DND-41 (cell line): ENCODE data around the gene MTARC2.

Experiments
- ATAC-seq: fragments of 200-7000 bp; cut with Tn5 transposase; 3 replicates; pipeline ENCODE4 v1.9.1; 2021; ENCODE audit warnings: low read depth; ENCODE audit not compliant: insufficient read depth
- DNase-seq: peaks from one replicate; pipeline ENCODE4 v3.0.0-alpha.2; 2020
- H2AFZ ChIP-seq: 2 replicates; pipeline ENCODE4 v1.6.0; 2012; ENCODE audit warnings: low read depth, low read length
- H3K27ac ChIP-seq: 2 replicates; pipeline ENCODE4 v1.5.1; 2012; ENCODE audit warnings: low read length, inconsistent platforms
- H3K27me3 ChIP-seq: fragments of 200-600 bp; sonication (generic); 2 replicates; pipeline ENCODE4 v1.6.0; 2012; ENCODE audit warnings: low read length, mild to moderate bottlenecking, inconsistent platforms; ENCODE audit not compliant: insufficient read depth, poor library complexity
- H3K36me3 ChIP-seq: 2 replicates; pipeline ENCODE4 v1.5.1; 2012; ENCODE audit warnings: low read length, inconsistent platforms; ENCODE audit not compliant: insufficient read depth
- H3K4me1 ChIP-seq: 2 replicates; pipeline ENCODE4 v1.5.1; 2012; ENCODE audit warnings: mild to moderate bottlenecking, low read length; ENCODE audit not compliant: insufficient read depth
- H3K4me2 ChIP-seq: 2 replicates; pipeline ENCODE4 v1.6.0; 2012; ENCODE audit warnings: mild to moderate bottlenecking, moderate library complexity, low read length, inconsistent platforms; ENCODE audit not compliant: insufficient read depth
- H3K4me3 ChIP-seq, 2 experiments: fragments of 200-600 bp in 1 of 2; shearing (Covaris generic) in 1 of 2; 2 replicates each; pipeline ENCODE4 v1.5.1; 2012 to 2016; ENCODE audit warnings: inconsistent platforms in 2 of 2, low read length in 2 of 2, mild to moderate bottlenecking in 2 of 2, low read depth in 1 of 2, moderate library complexity in 1 of 2
- H3K79me2 ChIP-seq: 2 replicates; pipeline ENCODE4 v1.6.0; 2012; ENCODE audit warnings: low read length, inconsistent platforms; ENCODE audit not compliant: insufficient read depth
- H3K9ac ChIP-seq: 2 replicates; pipeline ENCODE4 v1.6.0; 2012; ENCODE audit warnings: low read depth, mild to moderate bottlenecking, inconsistent platforms, low read length, moderate library complexity
- H3K9me3 ChIP-seq: 2 replicates; pipeline ENCODE4 v1.5.1; 2012; ENCODE audit warnings: low read length, moderate library complexity, mild to moderate bottlenecking, inconsistent platforms; ENCODE audit not compliant: insufficient read depth, severe bottlenecking
- H4K20me1 ChIP-seq: 2 replicates; pipeline ENCODE4 v1.6.0; 2012; ENCODE audit warnings: low read length; ENCODE audit not compliant: insufficient read depth
- CTCF ChIP-seq: IDR thresholded peaks from 2 replicates; pipeline ENCODE4 v1.5.1; 2012; ENCODE audit warnings: borderline replicate concordance, low read length, moderate library complexity, mild to moderate bottlenecking; ENCODE audit not compliant: poor library complexity, severe bottlenecking; ENCODE audit errors: extremely low read depth
- EZH2 ChIP-seq: IDR thresholded peaks from 3 replicates; pipeline ENCODE4 v1.6.1; 2012; ENCODE audit warnings: borderline replicate concordance, low read depth, mild to moderate bottlenecking, moderate library complexity, low read length, inconsistent platforms; ENCODE audit not compliant: severe bottlenecking

Gene MTARC2

GRCh38 chr1:220803401-220804201 is 55.5 kb downstream of the MTARC2 start:
- ATAC-seq (peak; percentile 64; the same call in 1 of the 3 replicates), DNase-seq (peak; percentile 24)
- no peak overlapping the region for H3K27ac ChIP-seq
- H2AFZ ChIP-seq: no peak overlapping the region
- H3K4me1 ChIP-seq: no peaks in the 10 kb centered on the region
- H3K79me2 ChIP-seq: no peaks in the 10 kb centered on the region
- H3K9me3 ChIP-seq: no peaks in the 10 kb centered on the region
- H3K27me3 ChIP-seq: no peaks in the 10 kb centered on the region
- TF ChIP-seq EZH2 (no peak), CTCF (peak; percentile 74)
- no peak overlapping the region for H3K9ac ChIP-seq
- H4K20me1 ChIP-seq: no peaks in the 10 kb centered on the region
- H3K4me2 ChIP-seq: no peak overlapping the region
- no peak overlapping the region for H3K4me3 ChIP-seq
- H3K36me3 ChIP-seq: no peaks in the 10 kb centered on the region

- Histone ChIP-seq H3K27me3 (no peaks in the 10 kb centered on the region), H3K27ac (no peak overlapping the region), H3K4me3 (no peak overlapping the region), H3K9me3 (no peaks in the 10 kb centered on the region), H2AFZ (no peak overlapping the region), H4K20me1 (no peaks in the 10 kb centered on the region), H3K4me2 (no peak overlapping the region), H3K4me1 (no peaks in the 10 kb centered on the region), H3K36me3 (no peaks in the 10 kb centered on the region), H3K79me2 (no peaks in the 10 kb centered on the region), H3K9ac (no peak overlapping the region)
- no peak for TF ChIP-seq CTCF
- no peak for TF ChIP-seq EZH2
- DNase-seq (no peak), ATAC-seq (no peak)
Measured at GRCh38 chr1:220804202-220804586, 56.1 kb downstream of the MTARC2 start.

GRCh38 chr1:220806408-220806807 is 58.3 kb downstream of the MTARC2 start:
- Histone ChIP-seq H3K36me3 (no peaks in the 10 kb centered on the region), H3K9me3 (no peaks in the 10 kb centered on the region), H3K27me3 (peaks cover 6% of the 10 kb centered on the region), H3K9ac (no peak overlapping the region), H3K4me2 (no peak overlapping the region), H4K20me1 (no peaks in the 10 kb centered on the region), H3K4me1 (peaks cover 4% of the 10 kb centered on the region), H3K4me3 (no peak overlapping the region), H2AFZ (no peak overlapping the region), H3K79me2 (no peaks in the 10 kb centered on the region), H3K27ac (no peak overlapping the region)
- no peak for TF ChIP-seq CTCF
- TF ChIP-seq EZH2: no peak
- DNase-seq (no peak), ATAC-seq (no peak)
